NT2/D1 (cell line): Measurements from ENCODE around the gene POLE.
A peak's percentile ranks its signal among the peaks of the same experiment; 100 is the strongest.
"Not testable (repeated sequence)": the region's sequence is repeated elsewhere in the genome, so short reads cannot be mapped to it uniquely, and the experiment has no call there.

Source experiments
- DNase-seq: peaks from one replicate; pipeline ENCODE4 v3.0.0-alpha.2; 2011; ENCODE audit warnings: low read depth, low spot score
- H3K27me3 ChIP-seq: 2 replicates; pipeline ENCODE4 v1.6.0; 2011; ENCODE audit warnings: mild to moderate bottlenecking; ENCODE audit not compliant: insufficient read length, insufficient read depth
- H3K36me3 ChIP-seq: 2 replicates; pipeline ENCODE4 v1.6.1; 2011; ENCODE audit warnings: mild to moderate bottlenecking, low read length, mixed read lengths; ENCODE audit not compliant: insufficient read depth, insufficient read length
- H3K4me1 ChIP-seq: 2 replicates; pipeline ENCODE4 v1.5.1; 2011; ENCODE audit not compliant: insufficient read depth, insufficient read length
- H3K4me3 ChIP-seq: 2 replicates; pipeline ENCODE4 v1.5.1; 2011; ENCODE audit warnings: low read depth; ENCODE audit not compliant: insufficient read length
- H3K9ac ChIP-seq: 2 replicates; pipeline ENCODE4 v1.6.0; 2011; ENCODE audit warnings: low read depth; ENCODE audit not compliant: insufficient read length
- H3K9me3 ChIP-seq: 2 replicates; pipeline ENCODE4 v1.5.1; 2011; ENCODE audit warnings: mild to moderate bottlenecking, low read length; ENCODE audit not compliant: insufficient read depth
- SUZ12 ChIP-seq: IDR thresholded peaks from 2 replicates; pipeline ENCODE4 v1.6.1; 2011; ENCODE audit not compliant: insufficient read length, insufficient read depth; ENCODE audit errors: extremely low read depth
- YY1 ChIP-seq: IDR thresholded peaks from 2 replicates; pipeline ENCODE4 v1.6.1; 2011; ENCODE audit not compliant: insufficient read length, insufficient read depth
- ZNF274 ChIP-seq: IDR thresholded peaks from 2 replicates; pipeline ENCODE4 v1.6.1; 2011; ENCODE audit warnings: mild to moderate bottlenecking, low read depth, low read length

The POLE gene

DNA sequence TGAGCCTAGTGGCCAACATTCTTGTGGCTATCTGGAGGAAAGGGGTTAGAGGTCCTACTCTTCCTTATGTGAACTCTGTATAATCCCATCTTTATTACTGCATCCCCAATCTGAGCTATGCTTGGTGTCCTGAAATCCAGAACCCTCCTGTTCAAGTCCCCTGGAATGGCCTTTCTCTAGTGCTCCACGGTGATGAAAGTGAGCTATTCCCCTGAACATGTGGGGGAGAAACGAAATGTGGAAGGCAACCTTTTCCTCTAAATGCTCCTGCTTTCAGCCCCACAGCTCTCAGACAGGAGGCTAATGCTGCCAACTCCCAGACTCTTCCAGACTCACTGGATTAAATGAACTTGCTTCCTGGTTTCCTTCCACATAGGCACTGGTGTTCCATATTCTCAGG is 21.0 kb upstream of the POLE start:
- TF ChIP-seq SUZ12 (no peak), ZNF274 (no peak), YY1 (no peak)
- H3K9me3 ChIP-seq: no peaks in the 10 kb centered on the region
- peaks cover 23% of the 10 kb centered on the region for H3K36me3 ChIP-seq
- peaks cover 2% of the 10 kb centered on the region for H3K4me1 ChIP-seq
- H3K4me3 ChIP-seq: no peak overlapping the region
- no peak overlapping the region for H3K9ac ChIP-seq
- no peak for DNase-seq
- no peaks in the 10 kb centered on the region for H3K27me3 ChIP-seq

DNA sequence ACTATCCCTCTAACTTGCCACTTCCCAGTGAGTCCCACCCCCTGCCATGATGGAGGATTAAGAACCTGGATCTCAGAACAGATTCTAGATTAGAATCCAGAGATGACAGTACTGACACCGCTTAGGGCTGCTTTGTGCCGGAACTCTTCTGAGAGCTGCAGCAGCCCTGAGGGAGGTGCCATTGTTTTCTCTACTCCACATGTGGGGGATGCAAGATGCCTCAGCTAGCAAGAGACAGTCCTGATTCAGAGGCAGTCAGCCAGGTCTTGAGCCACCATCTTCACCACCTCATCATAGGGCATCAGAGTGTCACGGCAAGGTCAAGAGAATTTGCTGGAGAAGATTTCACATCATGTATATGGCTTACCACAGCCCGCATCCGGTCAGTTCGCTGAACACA is 20.1 kb upstream of the POLE start:
- Histone ChIP-seq H3K4me3 (no peak overlapping the region), H3K9me3 (no peaks in the 10 kb centered on the region), H3K27me3 (no peaks in the 10 kb centered on the region), H3K36me3 (peaks cover 27% of the 10 kb centered on the region), H3K9ac (peak overlapping the region; percentile 33), H3K4me1 (peaks cover 3% of the 10 kb centered on the region)
- no peak for DNase-seq
- TF ChIP-seq YY1: no peak
- no peak for TF ChIP-seq SUZ12
- TF ChIP-seq ZNF274: no peak

DNA sequence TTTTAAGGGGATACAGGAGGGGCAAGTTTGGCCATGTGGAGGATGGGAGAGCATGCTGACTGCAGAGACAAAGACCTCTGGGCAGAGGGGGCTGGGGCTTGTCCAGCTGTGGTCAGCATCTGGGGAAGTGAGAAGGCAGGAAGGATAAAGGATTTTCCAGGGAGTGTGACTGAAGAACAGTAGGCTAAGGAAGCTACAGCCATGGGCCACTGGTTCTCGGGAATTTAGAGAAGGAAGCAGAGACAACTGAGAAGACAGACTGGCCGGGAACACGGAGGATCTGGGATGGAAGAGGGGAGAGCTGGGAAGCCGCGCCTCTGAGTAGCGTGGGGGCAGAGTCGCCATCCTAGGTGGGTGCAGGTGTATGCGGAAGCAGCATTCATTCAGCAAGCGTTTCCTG is 16.5 kb upstream of the POLE start:
- DNase-seq: no peak
- Histone ChIP-seq H3K9me3 (no peaks in the 10 kb centered on the region), H3K4me1 (peaks cover 5% of the 10 kb centered on the region), H3K9ac (no peak overlapping the region), H3K36me3 (peaks cover 55% of the 10 kb centered on the region), H3K4me3 (no peak overlapping the region), H3K27me3 (no peaks in the 10 kb centered on the region)
- no peak for TF ChIP-seq ZNF274
- no peak for TF ChIP-seq SUZ12
- no peak for TF ChIP-seq YY1

DNA sequence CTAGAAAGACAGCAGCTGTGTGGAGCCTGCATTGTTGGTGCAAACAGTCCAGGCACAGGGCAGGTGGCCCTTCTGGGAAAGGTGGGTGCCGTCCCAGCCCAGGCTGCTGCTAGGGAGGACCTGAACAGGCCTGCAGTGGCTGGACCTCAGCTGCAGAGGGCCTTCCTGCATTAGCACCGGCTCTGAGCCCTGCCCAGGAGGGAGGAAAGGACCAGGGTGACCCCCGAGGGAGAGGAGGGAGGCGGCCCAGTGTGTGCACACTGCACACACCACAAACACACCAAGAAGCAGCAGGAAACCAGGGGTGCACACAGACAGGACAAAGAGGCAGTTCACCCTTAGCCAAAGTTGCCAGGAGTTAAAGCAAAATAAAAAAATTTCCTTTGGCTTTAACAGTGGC is 15.5 kb upstream of the POLE start:
- peaks cover 5% of the 10 kb centered on the region for H3K4me1 ChIP-seq
- TF ChIP-seq YY1: no peak
- TF ChIP-seq ZNF274: no peak
- TF ChIP-seq SUZ12: no peak
- H3K36me3 ChIP-seq: peaks cover 58% of the 10 kb centered on the region
- no peak for DNase-seq
- H3K4me3 ChIP-seq: no peak overlapping the region
- no peak overlapping the region for H3K9ac ChIP-seq
- no peaks in the 10 kb centered on the region for H3K27me3 ChIP-seq
- no peaks in the 10 kb centered on the region for H3K9me3 ChIP-seq

DNA sequence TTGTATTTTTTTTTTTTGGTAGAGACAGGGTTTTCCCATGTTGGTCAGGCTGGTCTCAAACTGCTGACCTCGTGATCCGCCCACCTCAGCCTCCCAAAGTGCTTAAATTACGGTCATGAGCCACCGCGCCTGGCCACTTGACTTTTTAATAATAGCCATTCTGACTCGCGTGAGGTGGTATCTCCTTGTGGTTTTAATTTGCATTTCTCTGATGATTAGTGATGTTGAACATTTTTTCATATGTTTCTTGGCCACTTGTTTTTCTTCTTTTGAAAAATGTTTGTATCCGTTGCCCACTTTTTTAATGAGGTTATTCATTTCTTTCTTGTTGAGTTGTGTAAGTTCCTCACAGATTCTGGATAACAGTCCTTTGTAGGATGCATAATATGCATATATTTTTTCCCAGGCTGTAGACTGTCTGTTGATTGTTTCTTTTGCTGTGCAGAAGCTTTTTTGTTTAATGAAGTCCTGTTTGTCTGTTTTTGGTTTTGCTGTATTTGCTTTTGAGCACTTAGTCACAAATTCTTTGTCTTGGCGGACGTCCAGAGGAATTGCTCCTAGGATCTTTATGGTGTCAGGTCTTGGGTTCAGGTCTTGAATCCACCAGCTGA is 13.2 kb upstream of the POLE start:
- no peak for TF ChIP-seq YY1
- Histone ChIP-seq H3K36me3 (peaks cover 73% of the 10 kb centered on the region), H3K27me3 (no peaks in the 10 kb centered on the region), H3K4me3 (no peak overlapping the region), H3K9me3 (no peaks in the 10 kb centered on the region), H3K9ac (no peak overlapping the region), H3K4me1 (peaks cover 3% of the 10 kb centered on the region)
- DNase-seq: no peak

DNA sequence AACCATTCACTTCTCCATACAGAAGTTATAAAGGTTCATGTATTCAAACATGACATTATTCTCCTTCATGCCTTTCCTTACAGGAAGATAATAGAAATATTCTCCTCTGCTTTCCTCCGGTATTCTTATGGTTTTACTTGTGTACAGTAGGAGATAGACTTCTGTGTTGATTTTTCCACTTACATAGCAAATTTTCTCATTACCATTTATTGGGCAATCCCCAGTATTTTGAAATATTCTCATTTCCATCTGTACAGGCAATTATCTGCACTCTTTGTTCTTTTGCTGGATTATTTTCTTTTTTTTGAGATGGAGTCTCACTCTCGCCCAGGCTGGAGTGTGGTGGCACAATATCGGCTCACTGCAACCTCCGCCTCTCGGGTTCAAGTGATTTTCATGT is 11.2 kb upstream of the POLE start:
- no peaks in the 10 kb centered on the region for H3K9me3 ChIP-seq
- H3K9ac ChIP-seq: no peak overlapping the region
- peaks cover 3% of the 10 kb centered on the region for H3K4me1 ChIP-seq
- no peak overlapping the region for H3K4me3 ChIP-seq
- no peak for DNase-seq
- no peak for TF ChIP-seq SUZ12
- no peak for TF ChIP-seq YY1
- no peak for TF ChIP-seq ZNF274
- no peaks in the 10 kb centered on the region for H3K27me3 ChIP-seq
- peaks cover 65% of the 10 kb centered on the region for H3K36me3 ChIP-seq

DNA sequence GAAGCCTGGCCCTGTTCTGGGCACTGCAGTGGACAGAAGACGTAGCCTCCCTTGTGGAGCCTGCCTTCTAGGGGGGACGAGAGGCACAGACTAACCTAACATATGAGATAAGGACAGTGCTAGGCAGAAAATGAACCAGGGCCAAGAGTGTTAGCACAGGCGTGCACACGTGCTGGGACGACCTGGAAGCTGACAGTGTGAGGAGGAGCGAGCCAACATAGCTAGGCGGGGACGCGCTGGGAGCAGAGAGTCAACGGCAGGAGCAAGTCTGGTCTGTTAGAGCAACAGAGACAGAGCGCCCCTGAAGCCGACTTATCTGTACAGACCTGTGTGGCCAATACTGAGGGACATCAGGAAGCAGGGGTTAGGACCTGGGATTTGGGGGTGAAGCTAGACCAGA is 8.3 kb upstream of the POLE start:
- Histone ChIP-seq H3K4me3 (no peak overlapping the region), H3K36me3 (peaks cover 51% of the 10 kb centered on the region), H3K9me3 (no peaks in the 10 kb centered on the region), H3K9ac (no peak overlapping the region), H3K27me3 (no peaks in the 10 kb centered on the region), H3K4me1 (no peaks in the 10 kb centered on the region)
- TF ChIP-seq SUZ12 (no peak), ZNF274 (no peak), YY1 (no peak)
- no peak for DNase-seq

DNA sequence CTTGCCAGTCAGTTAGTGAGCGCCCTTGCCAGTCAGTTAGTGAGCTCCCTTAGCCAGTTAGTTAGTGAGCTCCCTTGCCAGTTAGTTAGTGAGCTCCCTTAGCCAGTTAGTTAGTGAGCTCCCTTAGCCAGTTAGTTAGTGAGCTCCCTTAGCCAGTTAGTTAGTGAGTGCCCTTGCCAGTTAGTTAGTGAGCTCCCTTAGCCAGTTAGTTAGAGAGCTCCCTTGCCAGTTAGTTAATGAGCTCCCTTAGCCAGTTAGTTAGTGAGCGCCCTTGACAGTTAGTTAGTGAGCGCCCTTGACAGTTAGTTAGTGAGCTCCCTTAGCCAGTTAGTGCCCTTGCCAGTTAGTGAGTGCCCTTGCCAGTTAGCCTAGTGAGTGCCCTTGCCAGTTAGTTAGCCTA is 7.7 kb upstream of the POLE start:
- peaks cover 55% of the 10 kb centered on the region for H3K36me3 ChIP-seq
- H3K9me3 ChIP-seq, H3K27me3 ChIP-seq, H3K4me1 ChIP-seq, DNase-seq, H3K9ac ChIP-seq, H3K4me3 ChIP-seq: not testable (repeated sequence)

DNA sequence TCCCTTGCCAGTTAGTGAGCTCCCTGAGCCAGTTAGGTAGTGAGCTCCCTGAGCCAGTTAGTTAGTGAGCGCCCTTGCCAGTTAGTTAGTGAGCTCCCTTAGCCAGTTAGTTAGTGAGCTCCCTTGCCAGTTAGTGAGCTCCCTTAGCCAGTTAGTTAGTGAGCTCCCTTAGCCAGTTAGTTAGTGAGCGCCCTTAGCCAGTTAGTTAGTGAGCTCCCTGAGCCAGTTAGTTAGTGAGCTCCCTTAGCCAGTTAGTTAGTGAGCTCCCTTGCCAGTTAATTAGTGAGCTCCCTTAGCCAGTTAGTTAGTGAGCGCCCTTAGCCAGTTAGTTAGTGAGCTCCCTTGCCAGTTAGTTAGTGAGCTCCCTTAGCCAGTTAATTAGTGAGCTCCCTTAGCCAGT is 4.9 kb upstream of the POLE start:
- Histone ChIP-seq H3K36me3 (peaks cover 38% of the 10 kb centered on the region), H3K27me3 (peaks cover 19% of the 10 kb centered on the region)
- H3K4me1 ChIP-seq, H3K9me3 ChIP-seq, H3K4me3 ChIP-seq, DNase-seq, H3K9ac ChIP-seq: not testable (repeated sequence)
